Putamen (tissue), 1 donor: ENCODE measurements around the gene ADAMTS17.

Source experiments
- DNase-seq: peaks from one replicate; pipeline ENCODE4 v3.0.0-alpha.2; 2016; ENCODE audit warnings: low spot score

Gene ADAMTS17

DNA sequence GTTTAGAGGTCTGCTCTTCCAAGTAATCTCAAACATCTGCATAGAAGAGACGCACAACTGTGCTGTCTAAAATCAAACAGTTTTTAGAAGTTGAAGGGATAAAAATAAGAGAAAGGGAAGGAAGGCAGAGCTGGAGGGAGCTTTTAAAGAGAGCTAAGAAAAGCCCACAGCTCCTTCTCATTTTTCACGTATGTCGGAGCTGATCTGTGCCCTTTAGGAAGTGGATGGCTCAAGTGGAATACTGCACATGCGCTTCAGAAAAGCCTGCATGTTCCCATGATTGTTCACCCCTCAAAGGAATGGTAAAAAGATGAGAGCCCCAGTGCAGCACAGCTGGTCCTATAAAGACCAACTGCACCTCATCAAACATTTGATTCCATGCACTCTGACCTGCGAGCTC lies 207.2 kb downstream of the ADAMTS17 start:
- no peak for DNase-seq

DNA sequence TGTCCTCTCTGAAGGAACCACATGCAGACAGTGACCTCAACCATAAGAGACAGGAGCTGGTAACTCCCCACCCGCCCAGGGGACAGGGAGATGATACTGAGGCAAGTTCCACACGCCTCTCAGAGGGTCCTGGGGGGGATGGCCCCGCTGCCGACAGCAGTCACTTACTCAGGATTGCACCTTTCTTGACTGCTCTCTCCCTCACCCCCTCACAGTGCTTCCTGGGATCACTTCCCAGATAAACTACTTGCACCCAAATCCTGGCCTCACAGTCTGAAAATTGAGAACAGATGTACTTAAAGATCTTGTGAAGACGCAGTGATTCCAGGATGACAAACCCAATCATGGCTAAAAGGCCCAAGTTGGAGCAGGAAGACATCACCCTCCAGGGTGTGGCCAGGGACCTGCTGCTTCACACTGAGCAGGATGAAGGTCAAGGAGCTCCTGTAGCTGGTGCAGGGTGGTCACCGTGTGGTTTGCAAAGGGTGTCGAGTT lies 207.6 kb downstream of the ADAMTS17 start:
- DNase-seq, result no peak

GRCh38 chr15:100133001-100133400 lies 208.8 kb downstream of the ADAMTS17 start:
- DNase-seq, result no peak

- no peak for DNase-seq
Measured at GRCh38 chr15:100132309-100132708, 209.5 kb downstream of the ADAMTS17 start.

DNA sequence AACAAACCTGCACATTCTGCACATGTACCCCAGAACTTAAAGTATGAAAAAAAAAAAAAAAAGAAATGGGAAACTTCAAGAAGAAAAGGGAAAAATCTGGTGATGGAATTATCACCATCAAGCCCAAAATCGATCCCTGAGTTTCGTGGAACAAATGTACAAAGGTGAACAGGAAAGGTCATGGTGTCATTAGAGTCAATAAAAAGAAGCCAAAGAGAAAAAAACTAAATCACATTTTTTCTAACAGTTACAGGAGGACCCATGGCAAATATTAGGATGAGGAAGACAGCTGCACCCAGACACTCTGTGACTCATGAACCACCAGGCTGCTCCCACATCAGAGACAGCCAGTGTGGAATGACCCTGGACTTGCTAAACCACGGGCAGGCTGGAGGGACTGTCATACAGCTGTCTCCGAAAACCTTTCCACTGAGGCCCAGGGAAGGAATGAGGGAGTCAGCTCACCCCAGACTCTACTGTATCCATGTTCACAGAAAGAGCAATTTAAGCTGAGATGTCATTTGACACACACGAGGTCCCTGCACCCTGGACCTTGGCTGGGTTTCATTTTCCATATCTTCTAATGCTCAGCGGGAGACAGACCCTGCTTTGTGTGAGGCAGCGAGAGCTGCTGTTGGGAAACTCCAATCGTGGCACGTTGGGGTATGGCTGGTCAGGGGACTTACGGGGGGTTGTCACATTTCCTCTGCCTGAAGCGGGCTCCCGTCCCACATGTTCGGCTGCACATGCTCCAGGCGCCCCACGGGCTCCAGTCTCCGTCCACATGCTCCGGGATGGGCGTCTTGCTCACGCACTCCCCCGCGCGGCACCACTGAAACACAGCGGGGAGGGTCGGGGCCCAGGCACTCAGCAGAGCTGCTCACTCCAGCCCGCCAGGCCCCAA lies 210.2 kb downstream of the ADAMTS17 start:
- no peak for DNase-seq

DNA sequence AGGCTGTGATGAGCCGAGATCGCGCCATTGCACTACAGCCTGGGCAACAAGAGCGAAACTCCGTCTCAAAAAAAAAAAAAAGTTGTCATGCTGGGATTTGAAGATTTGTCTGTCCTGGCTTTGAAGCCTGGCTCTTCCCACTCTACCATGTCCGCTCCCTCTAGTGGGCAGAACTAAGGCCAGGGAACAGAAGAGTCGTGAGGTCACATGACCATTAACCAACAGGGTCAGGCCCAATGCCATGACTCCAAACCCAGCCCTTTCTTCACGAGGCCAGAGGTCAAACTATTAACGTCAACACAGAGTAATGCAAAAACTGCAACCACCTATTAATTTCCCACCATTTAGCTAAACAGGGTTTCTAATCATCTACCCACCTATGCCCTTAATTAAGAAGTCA lies 212.1 kb downstream of the ADAMTS17 start:
- no peak for DNase-seq

DNA sequence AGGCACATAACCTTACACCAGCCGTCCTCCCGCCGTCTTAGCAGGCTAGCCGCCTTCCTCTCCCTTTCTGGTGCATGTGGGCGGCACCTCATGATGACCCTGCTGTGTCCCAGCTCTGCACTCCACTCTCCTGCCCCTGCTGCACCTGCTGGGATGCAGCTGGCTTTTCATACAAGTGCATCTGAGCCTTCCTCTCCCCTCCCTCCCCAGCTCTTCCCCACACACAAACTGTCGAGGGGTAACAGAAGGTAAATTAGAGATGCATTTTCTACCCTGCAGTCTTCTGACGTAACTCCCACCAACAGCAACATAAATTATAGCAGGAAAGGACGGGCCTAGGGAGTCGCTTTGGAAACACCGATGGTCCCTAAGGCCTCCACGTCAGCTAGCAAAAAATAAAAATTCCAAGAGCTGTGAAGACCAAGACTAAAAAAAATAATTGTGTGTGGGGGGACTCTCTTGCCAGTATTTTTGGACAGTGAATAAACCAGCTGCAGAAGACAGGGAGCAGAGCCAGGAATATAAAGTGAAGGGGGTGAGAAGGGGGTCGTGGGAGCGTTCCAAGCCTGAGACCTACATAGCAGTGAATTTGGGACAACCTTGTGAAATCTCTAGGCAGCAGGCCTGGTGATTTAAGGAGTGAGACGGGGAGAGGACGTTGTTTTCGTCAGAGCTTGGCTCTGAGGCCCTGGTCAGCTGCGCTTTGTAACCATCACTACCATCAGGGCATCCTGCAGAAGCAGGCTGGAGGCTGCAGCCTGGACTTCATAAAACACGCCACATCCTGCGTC lies 216.2 kb downstream of the ADAMTS17 start:
- peak; percentile 70 for DNase-seq

DNA sequence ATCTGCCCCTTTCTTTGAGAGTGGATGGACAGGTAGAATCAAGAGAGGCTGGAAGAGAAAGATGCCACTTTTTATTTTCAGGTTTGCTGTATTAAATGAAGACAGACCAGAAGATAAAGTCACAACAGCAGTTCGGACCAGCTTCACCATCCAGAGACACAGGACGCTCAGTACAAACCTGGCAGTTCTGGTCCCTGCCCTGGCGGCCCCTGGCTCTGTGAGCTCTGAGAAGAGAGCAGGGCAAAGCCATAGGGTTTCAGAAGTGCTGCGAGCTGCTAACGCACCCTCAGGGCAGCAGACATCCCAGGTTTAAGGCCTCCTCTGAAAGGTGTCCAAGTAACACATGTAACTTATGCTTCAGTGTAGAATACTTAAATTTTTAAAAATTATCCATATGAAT lies 216.8 kb downstream of the ADAMTS17 start:
- no peak for DNase-seq

- no peak for DNase-seq
Measured at GRCh38 chr15:100124361-100124760, 217.4 kb downstream of the ADAMTS17 start.

GRCh38 chr15:100123611-100124010 lies 218.2 kb downstream of the ADAMTS17 start:
- DNase-seq, result no peak

- no peak for DNase-seq
Measured at GRCh38 chr15:100121285-100121684, 220.5 kb downstream of the ADAMTS17 start.

DNA sequence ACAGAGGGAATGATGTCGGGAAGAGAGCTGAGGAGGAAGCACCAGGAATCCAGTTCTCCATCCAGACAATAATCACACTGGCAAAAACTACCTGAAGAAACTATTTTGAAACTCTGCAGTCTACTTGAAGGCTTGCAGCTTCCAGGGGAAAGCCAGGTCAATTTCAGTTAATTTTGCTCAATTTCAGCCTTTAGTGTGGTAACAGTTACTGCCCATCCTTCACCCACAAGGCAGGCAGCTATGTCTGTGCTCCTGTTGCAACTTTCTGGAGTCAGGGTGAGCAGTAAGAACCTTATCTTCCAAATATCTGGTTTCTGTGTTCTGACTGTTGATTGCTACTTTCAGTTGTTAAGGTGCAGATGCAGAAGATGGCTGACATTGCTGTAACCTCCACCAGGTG lies 221.7 kb downstream of the ADAMTS17 start:
- DNase-seq, result no peak

GRCh38 chr15:100118546-100118945 lies 223.2 kb downstream of the ADAMTS17 start:
- DNase-seq, result no peak

DNA sequence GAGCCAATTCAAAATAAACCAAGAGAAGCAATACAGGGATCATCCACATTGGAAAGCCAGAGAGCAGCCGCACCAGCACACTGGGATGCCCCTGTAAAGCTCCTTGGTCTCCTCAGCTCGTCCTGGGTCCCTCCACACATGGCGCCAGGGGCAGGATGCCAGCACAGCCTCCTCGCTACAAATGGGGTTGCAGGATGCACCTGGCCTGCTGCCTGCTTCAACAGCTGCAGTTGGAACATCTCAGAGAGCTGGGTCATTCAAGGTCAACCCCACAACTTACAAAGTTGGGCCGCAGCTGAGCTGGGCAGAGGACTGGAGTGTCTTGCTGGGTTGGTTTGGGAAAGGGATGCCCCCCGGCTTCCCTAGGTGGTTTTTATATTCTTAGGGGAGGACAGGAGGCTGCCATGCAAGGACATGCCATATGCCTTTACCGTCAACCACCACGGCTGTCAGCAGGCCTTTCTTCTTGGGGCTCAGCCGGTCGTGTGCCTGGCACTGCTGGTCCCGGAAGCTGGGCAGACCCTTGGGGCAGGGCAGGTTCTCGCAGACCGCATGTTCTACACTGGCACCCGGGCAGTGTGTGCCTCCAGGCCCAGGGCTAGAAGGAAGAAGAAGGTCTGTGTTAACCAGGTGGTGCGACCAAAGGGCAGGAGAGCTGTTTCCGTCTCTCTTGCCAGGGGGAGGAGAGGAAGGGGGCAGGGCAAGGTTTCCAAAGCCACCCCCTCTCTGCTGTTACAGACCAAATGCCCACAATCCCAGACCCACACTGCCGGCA lies 225.2 kb downstream of the ADAMTS17 start:
- DNase-seq, result no peak

GRCh38 chr15:100115711-100116090 lies 226.1 kb downstream of the ADAMTS17 start:
- DNase-seq, result no peak

- DNase-seq, result no peak
Measured at GRCh38 chr15:100115066-100115710, 226.6 kb downstream of the ADAMTS17 start.

DNA sequence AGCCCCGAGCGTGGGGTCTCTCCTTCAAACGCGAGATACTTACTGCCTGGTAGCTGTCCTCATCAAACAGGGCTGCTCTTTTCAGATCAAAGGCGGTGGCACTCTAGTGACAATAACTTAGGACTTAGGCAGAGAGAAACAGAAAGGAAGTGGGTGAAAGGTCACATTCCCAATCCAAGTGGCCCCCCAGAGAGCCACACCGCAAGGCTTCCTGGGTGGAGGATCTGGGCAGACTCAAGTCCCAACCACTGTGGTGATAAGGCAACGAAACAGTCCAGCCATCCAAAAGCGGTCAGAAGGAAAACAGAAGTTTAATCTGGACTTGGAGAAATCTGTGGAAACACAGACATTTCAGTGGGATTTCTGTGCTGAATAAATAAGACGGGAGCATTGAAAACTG lies 227.2 kb downstream of the ADAMTS17 start:
- peak; percentile 29 for DNase-seq

DNA sequence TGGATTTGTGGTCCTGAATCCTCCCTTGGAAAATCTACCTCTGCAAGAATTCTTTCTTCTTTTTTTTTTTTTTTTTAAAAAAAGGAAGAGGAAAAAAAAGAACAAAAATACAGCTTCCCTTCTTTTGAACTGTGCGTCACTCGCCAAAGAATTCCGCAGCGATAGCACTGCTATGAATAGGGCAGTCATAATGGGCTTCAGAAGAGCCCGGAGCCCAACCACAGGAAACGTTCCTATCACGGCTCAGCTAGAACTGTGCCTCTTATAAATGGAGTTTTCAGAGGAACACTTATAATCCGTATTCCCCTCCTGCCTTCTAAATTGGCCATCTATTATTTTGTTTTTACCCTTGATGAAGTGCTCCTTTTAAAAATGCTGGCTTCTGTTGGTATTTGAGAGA lies 227.7 kb downstream of the ADAMTS17 start:
- peak; percentile 72 for DNase-seq

DNA sequence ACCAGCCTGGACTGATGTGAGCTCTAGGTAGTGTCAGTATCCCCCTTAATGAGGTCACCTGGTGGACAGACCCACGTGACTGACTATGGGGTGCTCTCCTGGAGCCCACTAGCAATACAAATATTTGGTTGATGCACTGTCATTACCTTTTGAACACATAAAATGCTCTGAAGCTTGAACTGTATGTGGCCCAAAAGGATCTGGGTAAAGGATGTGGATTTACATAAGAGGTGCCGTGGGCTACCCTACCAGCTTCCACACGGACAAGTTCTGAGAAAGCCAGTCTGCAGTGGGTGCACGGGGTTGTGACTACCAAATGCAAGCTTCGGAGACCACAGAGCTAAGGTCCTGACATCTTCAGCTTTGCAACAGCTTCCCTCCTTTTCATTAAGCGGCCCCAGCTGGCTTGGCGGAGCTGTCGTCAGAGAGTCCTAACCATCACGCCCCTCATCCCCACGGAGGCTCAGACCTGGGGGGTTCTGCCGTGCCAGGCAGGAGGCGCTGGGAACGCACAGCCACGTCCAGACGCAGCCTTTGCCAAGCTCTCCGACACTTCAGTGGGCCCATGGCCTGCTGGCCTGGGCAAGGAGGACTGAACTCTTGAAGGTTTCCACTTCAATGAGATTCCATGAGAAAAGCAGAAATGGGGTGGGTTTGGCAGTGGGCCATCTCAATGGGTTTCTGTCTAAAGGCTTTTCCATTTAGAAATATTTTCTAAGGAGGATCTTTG lies 228.3 kb downstream of the ADAMTS17 start:
- peak; percentile 47 for DNase-seq

DNA sequence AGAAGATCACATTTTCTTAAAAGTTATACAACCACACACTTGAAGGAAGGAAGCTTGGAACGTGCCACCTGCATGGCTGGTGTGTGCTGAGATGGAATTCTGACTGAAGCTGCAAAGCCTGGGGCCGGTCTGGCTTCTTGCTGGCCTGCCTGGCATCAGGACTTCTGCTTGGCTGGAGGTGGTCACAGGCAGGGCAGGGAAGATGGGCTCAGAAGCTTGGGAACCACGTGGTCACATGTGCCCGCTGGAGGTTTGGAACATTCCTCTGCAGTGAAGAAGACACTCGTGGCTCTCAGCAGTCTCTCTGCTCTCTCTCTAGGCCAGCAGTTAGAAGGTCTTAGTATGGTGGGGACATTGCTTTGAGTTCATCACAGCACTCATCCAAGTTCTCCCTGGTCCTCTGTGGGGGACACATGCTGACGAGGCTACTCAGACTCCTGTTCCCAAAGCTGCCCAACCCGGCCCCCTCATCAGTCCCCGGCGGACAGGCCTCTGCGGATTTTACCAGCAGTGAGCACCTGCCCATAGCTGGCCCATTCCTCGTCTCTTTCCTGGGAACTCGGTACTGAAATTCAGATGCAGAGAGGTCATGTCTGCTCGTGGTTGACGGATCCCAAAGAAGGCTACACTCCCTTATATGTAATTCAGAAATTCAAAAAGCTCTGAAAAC lies 229.0 kb downstream of the ADAMTS17 start:
- no peak for DNase-seq

- DNase-seq, result no peak
Measured at GRCh38 chr15:100112061-100112420, 229.7 kb downstream of the ADAMTS17 start.
